Bronchial epithelial cell (primary cell): ENCODE measurements around the gene CHID1. TPM values are rescaled to one million over a fixed set of nuclear protein-coding genes. Genes with fewer than 3 reads are reported as not detected.

ENCODE experiments used
- DNase-seq: peaks from one replicate; pipeline ENCODE4 v3.0.0-alpha.2; 2010; ENCODE audit warnings: low read depth
- FAIRE-seq: peaks from 2 replicates; lab custom pipeline; 2011; peaks lifted over from hg19 to GRCh38; lab: Jason Lieb, UNC
- H3K27me3 ChIP-seq: 2 replicates; pipeline ENCODE4 v1.5.1; 2011; ENCODE audit warnings: low read length; ENCODE audit not compliant: control insufficient read depth, insufficient read depth
- H3K36me3 ChIP-seq: 2 replicates; pipeline ENCODE4 v1.5.1; 2011; ENCODE audit warnings: low read length; ENCODE audit not compliant: control insufficient read depth, insufficient read depth
- H3K4me3 ChIP-seq: 2 replicates; pipeline ENCODE4 v1.5.1; 2011; ENCODE audit warnings: mild to moderate bottlenecking, low read depth, low read length, control low read depth
- total RNA-seq: library from RNA; depleted of rRNA; stranded (reverse); fragments of >200 nt; gene quantifications from 2 replicates; pipeline ENCODE4 v1.2.1, GENCODE V29; 2014
- TF ChIP-seq, protein P1 (sequence below): IDR thresholded peaks from 2 replicates; pipeline ENCODE4 v1.5.1; 2011; ENCODE audit warnings: mild to moderate bottlenecking, moderate library complexity, low read length, control low read depth, inconsistent platforms; ENCODE audit not compliant: insufficient read depth, severe bottlenecking

The CHID1 gene
- total RNA-seq, 1 donor from 2014 or later = 42.6 TPM

DNA sequence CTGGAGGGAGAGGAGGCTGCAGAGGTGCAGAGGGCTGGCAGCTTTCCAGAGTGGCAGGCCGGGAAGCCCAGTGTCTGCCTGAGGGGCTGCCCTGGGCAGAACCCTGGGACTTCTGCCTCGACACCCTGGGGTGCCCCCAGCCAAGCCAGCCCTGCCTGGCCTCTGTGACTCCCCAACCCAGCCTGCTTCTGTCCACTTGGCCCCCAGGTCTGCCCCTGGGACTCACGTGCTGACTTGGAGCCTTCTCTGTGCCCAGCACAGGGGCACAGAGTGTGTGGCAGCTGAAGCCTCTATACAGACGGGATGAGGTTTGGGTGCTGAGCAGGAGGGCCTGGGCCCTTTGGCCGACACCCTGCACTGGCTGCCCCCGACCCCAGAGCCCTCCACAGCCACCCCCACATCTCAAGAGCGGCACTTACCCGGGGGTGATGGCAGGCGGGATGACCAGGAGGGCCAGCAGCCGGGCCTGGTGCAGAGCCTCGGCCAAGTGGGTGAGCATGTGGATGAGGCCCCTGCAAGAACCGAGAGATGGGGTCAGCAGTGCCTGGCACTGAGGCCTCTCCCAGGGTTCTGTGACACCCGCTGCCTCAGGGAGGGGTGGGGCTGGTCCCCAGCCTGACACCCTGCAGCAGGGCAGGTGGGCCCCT lies 17.5 kb downstream of the CHID1 start:
- DNase-seq (no peak), FAIRE-seq (no peak)
- TF ChIP-seq, protein P1, sequence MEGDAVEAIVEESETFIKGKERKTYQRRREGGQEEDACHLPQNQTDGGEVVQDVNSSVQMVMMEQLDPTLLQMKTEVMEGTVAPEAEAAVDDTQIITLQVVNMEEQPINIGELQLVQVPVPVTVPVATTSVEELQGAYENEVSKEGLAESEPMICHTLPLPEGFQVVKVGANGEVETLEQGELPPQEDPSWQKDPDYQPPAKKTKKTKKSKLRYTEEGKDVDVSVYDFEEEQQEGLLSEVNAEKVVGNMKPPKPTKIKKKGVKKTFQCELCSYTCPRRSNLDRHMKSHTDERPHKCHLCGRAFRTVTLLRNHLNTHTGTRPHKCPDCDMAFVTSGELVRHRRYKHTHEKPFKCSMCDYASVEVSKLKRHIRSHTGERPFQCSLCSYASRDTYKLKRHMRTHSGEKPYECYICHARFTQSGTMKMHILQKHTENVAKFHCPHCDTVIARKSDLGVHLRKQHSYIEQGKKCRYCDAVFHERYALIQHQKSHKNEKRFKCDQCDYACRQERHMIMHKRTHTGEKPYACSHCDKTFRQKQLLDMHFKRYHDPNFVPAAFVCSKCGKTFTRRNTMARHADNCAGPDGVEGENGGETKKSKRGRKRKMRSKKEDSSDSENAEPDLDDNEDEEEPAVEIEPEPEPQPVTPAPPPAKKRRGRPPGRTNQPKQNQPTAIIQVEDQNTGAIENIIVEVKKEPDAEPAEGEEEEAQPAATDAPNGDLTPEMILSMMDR = no peak

GRCh38 chr11:890794-891540 lies 19.6 kb downstream of the CHID1 start:
- H3K36me3 ChIP-seq = peaks cover 15% of the 10 kb centered on the region
- no peak for FAIRE-seq
- DNase-seq = no peak
- no peaks in the 10 kb centered on the region for H3K27me3 ChIP-seq
- H3K4me3 ChIP-seq = no peak overlapping the region
- TF ChIP-seq, protein P1 = no peak

More for the DNA sequence above, 17.5 kb downstream of the CHID1 start:
- Histone ChIP-seq H3K36me3 (peaks cover 11% of the 10 kb centered on the region), H3K4me3 (no peak overlapping the region), H3K27me3 (no peaks in the 10 kb centered on the region)

- Histone ChIP-seq H3K36me3 (peaks cover 16% of the 10 kb centered on the region), H3K27me3 (no peaks in the 10 kb centered on the region), H3K4me3 (no peak overlapping the region)
- TF ChIP-seq, protein P1 = no peak
- DNase-seq = no peak
- no peak for FAIRE-seq
Measured at GRCh38 chr11:889687-890475, 20.7 kb downstream of the CHID1 start.

DNA sequence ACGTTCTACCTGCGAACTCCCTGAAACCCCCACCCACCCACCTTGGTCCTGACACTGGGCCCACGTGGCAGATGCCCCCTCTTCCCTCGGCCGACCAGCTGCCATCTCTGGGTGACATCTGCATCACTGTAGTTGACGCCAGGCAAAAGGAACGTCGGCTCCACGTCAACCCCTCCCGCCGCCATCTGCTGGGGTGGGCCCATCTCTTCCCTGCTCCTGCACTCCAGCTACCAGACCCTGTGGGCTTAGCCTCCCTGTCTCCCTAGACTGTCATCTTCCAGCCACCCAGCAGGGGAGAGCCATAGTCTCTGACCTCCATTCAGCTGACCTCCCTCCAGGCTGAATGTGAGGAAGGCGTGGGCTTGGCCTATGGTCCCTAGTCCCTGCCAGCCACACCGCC lies 21.4 kb downstream of the CHID1 start:
- FAIRE-seq (no peak), DNase-seq (no peak)
- TF ChIP-seq, protein P1 = no peak
- no peak overlapping the region for H3K4me3 ChIP-seq
- H3K27me3 ChIP-seq = no peaks in the 10 kb centered on the region
- peaks cover 16% of the 10 kb centered on the region for H3K36me3 ChIP-seq

- DNase-seq (no peak), FAIRE-seq (peak; percentile 55)
- peaks cover 16% of the 10 kb centered on the region for H3K36me3 ChIP-seq
- no peaks in the 10 kb centered on the region for H3K27me3 ChIP-seq
- no peak overlapping the region for H3K4me3 ChIP-seq
- TF ChIP-seq, protein P1 = no peak
Measured at GRCh38 chr11:888310-889212, 22.0 kb downstream of the CHID1 start.
